Type B pancreatic cell (in vitro differentiated cells): ENCODE measurements around the gene NEDD4. TPM values are rescaled to one million over a fixed set of nuclear protein-coding genes. Genes with fewer than 3 reads are reported as not detected.
"Not testable (repeated sequence)": the region's sequence is repeated elsewhere in the genome, so short reads cannot be mapped to it uniquely, and the experiment has no call there.

ENCODE experiments used
- DNase-seq: peaks from one replicate; pipeline ENCODE4 v3.0.0; 2021; ENCODE audit warnings: mixed read lengths; ENCODE audit not compliant: unreplicated experiment; ENCODE audit errors: extremely low spot score
- H3K27ac Mint-ChIP-seq: 2 replicates; pipeline ENCODE4 v1.8.0; 2021; ENCODE audit warnings: mild to moderate bottlenecking, mixed read lengths
- H3K27me3 Mint-ChIP-seq: 2 replicates; pipeline ENCODE4 v1.8.0; 2021; ENCODE audit warnings: mixed read lengths
- H3K36me3 Mint-ChIP-seq: 2 replicates; pipeline ENCODE4 v1.8.0; 2021; ENCODE audit warnings: mixed read lengths
- H3K4me1 Mint-ChIP-seq: one replicate; pipeline ENCODE4 v1.8.0; 2021; ENCODE audit warnings: mixed read lengths; ENCODE audit not compliant: unreplicated experiment
- H3K4me3 Mint-ChIP-seq: 2 replicates; pipeline ENCODE4 v1.8.0; 2021; ENCODE audit warnings: mild to moderate bottlenecking, mixed read lengths
- H3K9me3 Mint-ChIP-seq: 2 replicates; pipeline ENCODE4 v1.8.0; 2021; ENCODE audit warnings: mixed read lengths
- total RNA-seq: library from RNA; stranded (reverse); gene quantifications from 2 replicates; pipeline ENCODE4 v1.2.1, GENCODE V29; 2021; ENCODE audit warnings: low replicate concordance
- TF ChIP-seq, protein P1 (sequence below): fragments of 200-600 bp; sonication (generic); conservative IDR thresholded peaks from 2 replicates; pipeline ENCODE4 v1.5.0; 2021; ENCODE audit warnings: antibody characterized with exemption, mild to moderate bottlenecking

The NEDD4 gene
- total RNA-seq, 1 donor from 2014 or later: 19.6 TPM

DNA sequence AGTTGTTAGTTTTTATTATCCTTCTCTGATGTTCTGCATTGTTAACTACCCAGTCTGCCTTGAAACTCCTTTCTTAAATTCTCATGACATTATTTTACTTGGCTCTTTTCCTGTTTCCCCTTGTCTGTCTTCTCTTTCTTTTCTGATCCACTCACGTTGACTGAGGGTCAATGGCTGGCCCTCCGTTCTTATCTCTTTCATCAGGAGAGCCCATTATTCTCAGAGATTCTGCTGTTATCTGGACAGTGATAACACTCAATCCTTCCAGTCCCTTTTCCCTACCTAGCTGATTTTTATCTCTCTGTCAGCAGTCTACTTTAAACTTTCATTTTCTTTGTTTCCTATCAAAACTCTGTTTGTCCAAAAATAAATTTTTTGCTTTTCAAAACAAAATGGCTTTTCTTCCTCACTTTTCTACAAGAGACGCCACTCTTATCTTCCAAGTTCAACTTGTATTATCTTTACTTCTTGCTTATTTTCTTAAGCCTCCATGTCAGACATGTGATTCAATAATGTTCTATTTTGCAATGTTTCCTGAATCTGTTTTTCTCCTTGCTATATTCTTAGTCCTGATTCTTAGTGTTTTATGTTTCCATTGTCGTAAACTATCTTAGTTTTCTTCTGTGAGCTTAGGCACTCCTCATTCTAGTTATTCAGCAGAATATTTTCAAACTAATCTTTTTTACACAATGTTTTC, 120.2 kb downstream of the NEDD4 start:
- H3K27ac Mint-ChIP-seq: peak overlapping the region; percentile 36
- peaks cover 13% of the 10 kb centered on the region for H3K4me1 Mint-ChIP-seq
- TF ChIP-seq, protein P1, sequence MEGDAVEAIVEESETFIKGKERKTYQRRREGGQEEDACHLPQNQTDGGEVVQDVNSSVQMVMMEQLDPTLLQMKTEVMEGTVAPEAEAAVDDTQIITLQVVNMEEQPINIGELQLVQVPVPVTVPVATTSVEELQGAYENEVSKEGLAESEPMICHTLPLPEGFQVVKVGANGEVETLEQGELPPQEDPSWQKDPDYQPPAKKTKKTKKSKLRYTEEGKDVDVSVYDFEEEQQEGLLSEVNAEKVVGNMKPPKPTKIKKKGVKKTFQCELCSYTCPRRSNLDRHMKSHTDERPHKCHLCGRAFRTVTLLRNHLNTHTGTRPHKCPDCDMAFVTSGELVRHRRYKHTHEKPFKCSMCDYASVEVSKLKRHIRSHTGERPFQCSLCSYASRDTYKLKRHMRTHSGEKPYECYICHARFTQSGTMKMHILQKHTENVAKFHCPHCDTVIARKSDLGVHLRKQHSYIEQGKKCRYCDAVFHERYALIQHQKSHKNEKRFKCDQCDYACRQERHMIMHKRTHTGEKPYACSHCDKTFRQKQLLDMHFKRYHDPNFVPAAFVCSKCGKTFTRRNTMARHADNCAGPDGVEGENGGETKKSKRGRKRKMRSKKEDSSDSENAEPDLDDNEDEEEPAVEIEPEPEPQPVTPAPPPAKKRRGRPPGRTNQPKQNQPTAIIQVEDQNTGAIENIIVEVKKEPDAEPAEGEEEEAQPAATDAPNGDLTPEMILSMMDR: no peak

DNA sequence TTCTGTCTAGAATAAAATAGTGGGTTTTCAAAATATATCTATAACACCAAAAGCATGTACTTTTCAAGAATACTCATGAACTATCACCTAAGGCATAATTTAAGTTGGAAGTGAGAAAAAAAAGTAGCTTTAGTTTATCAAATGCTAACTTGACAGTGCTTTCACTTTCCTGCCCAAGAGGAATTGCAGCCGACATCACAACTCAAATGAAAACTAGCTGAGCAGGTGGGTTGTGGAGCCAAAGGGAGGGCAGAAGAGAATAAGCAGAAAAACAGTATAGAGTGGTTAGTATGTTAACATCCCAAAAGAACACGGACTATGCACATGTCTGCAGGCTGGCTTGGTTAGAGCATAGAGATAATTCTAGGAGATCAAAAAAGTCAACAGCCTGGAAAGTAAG, 120.9 kb downstream of the NEDD4 start:
- no peaks in the 10 kb centered on the region for H3K27me3 Mint-ChIP-seq
- H3K36me3 Mint-ChIP-seq: peaks cover 3% of the 10 kb centered on the region
- TF ChIP-seq, protein P1: no peak
- no peaks in the 10 kb centered on the region for H3K9me3 Mint-ChIP-seq
- H3K4me1 Mint-ChIP-seq: peaks cover 13% of the 10 kb centered on the region
- no peak for DNase-seq
- H3K4me3 Mint-ChIP-seq: peak overlapping the region; percentile 7
- H3K27ac Mint-ChIP-seq: no peak overlapping the region

More for the DNA sequence above, 120.2 kb downstream of the NEDD4 start:
- Mint-ChIP-seq H3K36me3 (peaks cover 3% of the 10 kb centered on the region), H3K27me3 (no peaks in the 10 kb centered on the region), H3K4me3 (peak overlapping the region; percentile 7), H3K9me3 (no peaks in the 10 kb centered on the region)
- no peak for DNase-seq

DNA sequence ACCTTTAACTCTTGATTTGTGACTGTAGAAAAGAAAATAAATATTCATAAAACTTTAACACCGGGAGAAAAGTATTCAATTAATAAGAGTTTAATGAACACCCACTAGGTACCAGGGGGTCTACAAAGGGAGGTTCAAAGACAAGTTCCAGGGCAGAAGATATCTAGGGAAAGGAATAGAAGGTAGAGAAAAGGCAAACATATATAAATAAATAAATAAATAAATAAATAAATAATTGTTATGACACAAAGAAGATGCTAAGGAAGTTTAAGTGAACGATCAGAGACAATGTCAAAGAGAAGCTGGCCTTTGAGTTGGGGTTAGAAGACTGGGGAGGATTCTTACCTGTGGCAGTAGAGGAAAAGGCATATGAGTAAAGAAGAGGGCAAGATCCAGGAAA, 123.8 kb downstream of the NEDD4 start:
- H3K4me1 Mint-ChIP-seq: peaks cover 13% of the 10 kb centered on the region
- no peaks in the 10 kb centered on the region for H3K9me3 Mint-ChIP-seq
- DNase-seq: no peak

DNA sequence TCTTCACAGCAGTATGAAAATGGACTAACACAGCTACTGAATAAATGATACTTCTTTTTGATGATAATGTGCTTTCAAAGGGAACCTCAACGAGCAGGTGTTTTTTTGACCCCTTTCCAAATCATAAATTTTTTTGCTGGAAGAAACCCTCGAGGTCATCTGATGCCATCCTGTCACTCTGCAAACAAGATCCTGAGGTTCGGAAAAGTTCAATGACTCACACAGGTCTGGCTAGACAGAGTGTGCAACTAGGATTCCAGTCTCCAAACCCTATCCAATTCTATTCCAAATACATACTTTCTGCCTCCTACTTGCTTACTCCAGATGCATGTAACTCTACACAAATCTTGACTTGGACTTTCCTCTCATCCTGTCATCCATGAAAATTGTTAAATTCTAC, 124.7 kb downstream of the NEDD4 start:
- no peaks in the 10 kb centered on the region for H3K9me3 Mint-ChIP-seq
- DNase-seq: no peak
- no peak overlapping the region for H3K27ac Mint-ChIP-seq
- peaks cover 13% of the 10 kb centered on the region for H3K4me1 Mint-ChIP-seq
- TF ChIP-seq, protein P1: no peak
- no peaks in the 10 kb centered on the region for H3K27me3 Mint-ChIP-seq
- H3K4me3 Mint-ChIP-seq: no peak overlapping the region
- peaks cover 6% of the 10 kb centered on the region for H3K36me3 Mint-ChIP-seq

More for the DNA sequence above, 123.8 kb downstream of the NEDD4 start:
- Mint-ChIP-seq H3K4me3 (no peak overlapping the region), H3K36me3 (peaks cover 6% of the 10 kb centered on the region), H3K27me3 (no peaks in the 10 kb centered on the region), H3K27ac (no peak overlapping the region)
- TF ChIP-seq, protein P1: no peak

DNA sequence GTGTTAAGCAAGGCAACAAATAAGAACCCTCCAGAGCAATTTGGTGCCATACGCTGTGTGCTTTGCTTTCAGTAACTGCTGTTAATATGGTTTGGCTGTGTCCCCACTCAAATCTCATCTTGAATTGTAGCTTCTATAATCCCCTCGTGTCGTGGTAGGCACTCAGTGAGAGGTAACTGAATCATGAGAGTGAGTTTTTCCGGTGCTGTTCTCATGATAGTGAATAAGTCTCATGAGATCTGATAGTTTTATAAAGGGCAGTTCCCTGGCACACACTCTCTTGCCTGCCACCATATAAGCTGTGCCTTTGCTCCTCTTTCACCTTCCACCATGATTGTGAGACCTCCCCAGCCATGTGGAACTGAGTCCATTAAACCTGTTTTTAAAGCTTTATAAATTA, 125.1 kb downstream of the NEDD4 start:
- not testable (repeated sequence) for H3K27ac Mint-ChIP-seq, DNase-seq, H3K4me3 Mint-ChIP-seq, H3K27me3 Mint-ChIP-seq, H3K9me3 Mint-ChIP-seq, H3K36me3 Mint-ChIP-seq
- H3K4me1 Mint-ChIP-seq: peaks cover 10% of the 10 kb centered on the region

DNA sequence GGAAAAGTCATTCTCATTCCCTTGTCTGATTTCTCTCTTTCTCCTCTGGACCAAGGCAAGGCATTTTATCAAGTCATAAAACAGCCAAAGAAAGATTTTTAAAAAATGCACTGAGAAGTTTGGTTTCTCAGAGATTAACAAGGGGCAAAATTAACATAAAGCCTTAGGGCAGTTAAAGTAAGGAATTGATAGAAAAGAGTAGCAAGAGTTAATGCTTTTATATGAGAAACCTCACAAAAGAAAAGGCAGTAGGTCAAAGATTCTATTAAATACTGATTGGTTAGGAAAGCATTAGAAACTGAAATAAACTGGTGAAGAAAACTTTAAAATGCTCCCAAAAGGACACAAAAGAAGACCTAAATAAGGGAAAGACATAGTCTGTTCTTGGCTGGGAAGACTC, 129.5 kb downstream of the NEDD4 start:
- H3K36me3 Mint-ChIP-seq: peaks cover 18% of the 10 kb centered on the region
- H3K4me1 Mint-ChIP-seq: no peaks in the 10 kb centered on the region
- TF ChIP-seq, protein P1: no peak
- no peaks in the 10 kb centered on the region for H3K9me3 Mint-ChIP-seq
- no peak overlapping the region for H3K27ac Mint-ChIP-seq
- H3K4me3 Mint-ChIP-seq: no peak overlapping the region
- DNase-seq: no peak
- H3K27me3 Mint-ChIP-seq: no peaks in the 10 kb centered on the region
